Hepatocyte (in vitro differentiated cells): Measurements from ENCODE around the gene EIF3L. TPM values are rescaled to one million over a fixed set of nuclear protein-coding genes. Genes with fewer than 3 reads are reported as not detected.

Experiments used
- DNase-seq: peaks from one replicate; pipeline ENCODE4 v3.0.0-alpha.2; 2016; ENCODE audit warnings: low spot score
- H2AFZ ChIP-seq: fragments of 200-600 bp; sonication (generic); 2 replicates; pipeline ENCODE4 v1.6.0; 2016; ENCODE audit warnings: antibody characterized with exemption, mild to moderate bottlenecking
- H3K27ac ChIP-seq: fragments of 200-600 bp; sonication (generic); 2 replicates; pipeline ENCODE4 v1.5.1; 2016; ENCODE audit warnings: mild to moderate bottlenecking
- H3K27me3 ChIP-seq: fragments of 200-600 bp; sonication (generic); 2 replicates; pipeline ENCODE4 v1.6.1; 2016
- H3K36me3 ChIP-seq: fragments of 200-600 bp; sonication (generic); replicated peaks from 2 replicates; pipeline ENCODE4 v1.5.1; 2016; ENCODE audit warnings: low read depth; ENCODE audit not compliant: insufficient read depth
- H3K4me1 ChIP-seq: fragments of 200-600 bp; sonication (generic); 2 replicates; pipeline ENCODE4 v1.5.1; 2016; ENCODE audit warnings: mild to moderate bottlenecking, moderate library complexity; ENCODE audit not compliant: insufficient read depth
- H3K4me2 ChIP-seq: fragments of 200-600 bp; sonication (generic); 2 replicates; pipeline ENCODE4 v1.6.0; 2016
- H3K4me3 ChIP-seq: fragments of 200-600 bp; sonication (generic); 2 replicates; pipeline ENCODE4 v1.5.1; 2016; ENCODE audit warnings: mild to moderate bottlenecking
- H3K79me2 ChIP-seq: fragments of 200-600 bp; sonication (generic); 2 replicates; pipeline ENCODE4 v1.6.0; 2017; ENCODE audit warnings: mild to moderate bottlenecking
- H3K9me2 ChIP-seq: fragments of 200-600 bp; sonication (generic); replicated peaks from 2 replicates; pipeline ENCODE4 v1.6.0; 2017; ENCODE audit warnings: mild to moderate bottlenecking; ENCODE audit not compliant: insufficient read depth
- H3K9me3 ChIP-seq: fragments of 200-600 bp; sonication (generic); 2 replicates; pipeline ENCODE4 v1.5.1; 2016; ENCODE audit warnings: low read depth, mild to moderate bottlenecking
- H4K20me1 ChIP-seq: fragments of 200-600 bp; sonication (generic); 2 replicates; pipeline ENCODE4 v1.6.0; 2016; ENCODE audit warnings: mild to moderate bottlenecking; ENCODE audit not compliant: insufficient read depth, poor library complexity, severe bottlenecking
- EZH2 ChIP-seq: fragments of 200-600 bp; sonication (generic); IDR thresholded peaks from 2 replicates; pipeline ENCODE4 v1.6.1; 2016; ENCODE audit warnings: antibody characterized with exemption, mild to moderate bottlenecking, borderline replicate concordance
- EZH2phosphoT487 ChIP-seq: fragments of 200-600 bp; sonication (generic); IDR thresholded peaks from one replicate; pipeline ENCODE4 v1.6.1; 2018; ENCODE audit warnings: antibody characterized with exemption, mild to moderate bottlenecking, low read depth, moderate library complexity; ENCODE audit not compliant: unreplicated experiment, severe bottlenecking
- WGBS: methylation state at CpG from one replicate; pipeline ENCODE4 v1.1.6; 2016; ENCODE audit warnings: low lambda C conversion rate; ENCODE audit errors: missing lambda C conversion rate; 5-methylcytosine and 5-hydroxymethylcytosine counted together
- polyA plus RNA-seq: library from polyadenylated mRNA; unstranded; fragments of >200 nt; fragmentation: Nextera tagmentation; extraction: Ambion mirVana; gene quantifications from 2 replicates; pipeline ENCODE4 v1.2.1, GENCODE V29; 2016
- total RNA-seq: library from RNA; depleted of rRNA; stranded (reverse); fragments of >200 nt; gene quantifications from 2 replicates; pipeline ENCODE4 v1.2.3, GENCODE V29; 2014
- TF ChIP-seq, protein P1 (sequence below): fragments of 200-600 bp; sonication (generic); IDR thresholded peaks from 2 replicates; pipeline ENCODE4 v1.5.1; 2016; ENCODE audit warnings: antibody characterized with exemption, mild to moderate bottlenecking; ENCODE audit not compliant: poor library complexity

EIF3L gene
- total and polyA plus RNA-seq, 2 experiments from 2014 or later, result 172 to 365 TPM

DNA sequence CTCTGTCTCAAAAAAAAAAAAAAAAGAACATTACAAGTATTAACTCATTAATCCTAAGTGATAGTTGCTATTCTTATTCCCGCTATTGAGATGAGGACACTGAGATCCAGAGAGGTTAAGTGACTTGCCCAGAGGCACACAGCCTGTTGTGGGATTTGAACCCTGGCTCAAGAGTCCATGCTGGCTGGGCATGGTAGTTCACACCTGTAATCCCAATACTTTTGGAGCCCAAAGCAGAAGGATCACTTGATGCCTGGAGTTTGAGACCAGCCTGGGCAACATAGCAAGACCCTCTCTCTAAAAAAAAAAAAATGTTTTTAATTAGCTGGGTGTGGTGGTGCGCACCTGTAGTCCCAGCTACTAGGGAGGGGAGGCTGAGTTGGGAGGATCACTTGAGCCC lies 37.4 kb upstream of the EIF3L start:
- no peak for DNase-seq
- peaks cover 10% of the 10 kb centered on the region for H3K4me1 ChIP-seq
- H4K20me1 ChIP-seq, result no peaks in the 10 kb centered on the region
- H3K27ac ChIP-seq, result no peak overlapping the region
- TF ChIP-seq EZH2phosphoT487 (no peak), EZH2 (no peak)
- TF ChIP-seq, protein P1, sequence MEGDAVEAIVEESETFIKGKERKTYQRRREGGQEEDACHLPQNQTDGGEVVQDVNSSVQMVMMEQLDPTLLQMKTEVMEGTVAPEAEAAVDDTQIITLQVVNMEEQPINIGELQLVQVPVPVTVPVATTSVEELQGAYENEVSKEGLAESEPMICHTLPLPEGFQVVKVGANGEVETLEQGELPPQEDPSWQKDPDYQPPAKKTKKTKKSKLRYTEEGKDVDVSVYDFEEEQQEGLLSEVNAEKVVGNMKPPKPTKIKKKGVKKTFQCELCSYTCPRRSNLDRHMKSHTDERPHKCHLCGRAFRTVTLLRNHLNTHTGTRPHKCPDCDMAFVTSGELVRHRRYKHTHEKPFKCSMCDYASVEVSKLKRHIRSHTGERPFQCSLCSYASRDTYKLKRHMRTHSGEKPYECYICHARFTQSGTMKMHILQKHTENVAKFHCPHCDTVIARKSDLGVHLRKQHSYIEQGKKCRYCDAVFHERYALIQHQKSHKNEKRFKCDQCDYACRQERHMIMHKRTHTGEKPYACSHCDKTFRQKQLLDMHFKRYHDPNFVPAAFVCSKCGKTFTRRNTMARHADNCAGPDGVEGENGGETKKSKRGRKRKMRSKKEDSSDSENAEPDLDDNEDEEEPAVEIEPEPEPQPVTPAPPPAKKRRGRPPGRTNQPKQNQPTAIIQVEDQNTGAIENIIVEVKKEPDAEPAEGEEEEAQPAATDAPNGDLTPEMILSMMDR, result no peak
- no peaks in the 10 kb centered on the region for H3K9me2 ChIP-seq
- H3K4me2 ChIP-seq, result no peak overlapping the region
- H3K27me3 ChIP-seq, result no peaks in the 10 kb centered on the region
- no peaks in the 10 kb centered on the region for H3K9me3 ChIP-seq
- no peak overlapping the region for H2AFZ ChIP-seq
- H3K79me2 ChIP-seq, result peaks cover 9% of the 10 kb centered on the region
- H3K36me3 ChIP-seq, result no peaks in the 10 kb centered on the region
- WGBS, result 100% methylated on average over 2 of the region's 2 CpGs
- no peak overlapping the region for H3K4me3 ChIP-seq

DNA sequence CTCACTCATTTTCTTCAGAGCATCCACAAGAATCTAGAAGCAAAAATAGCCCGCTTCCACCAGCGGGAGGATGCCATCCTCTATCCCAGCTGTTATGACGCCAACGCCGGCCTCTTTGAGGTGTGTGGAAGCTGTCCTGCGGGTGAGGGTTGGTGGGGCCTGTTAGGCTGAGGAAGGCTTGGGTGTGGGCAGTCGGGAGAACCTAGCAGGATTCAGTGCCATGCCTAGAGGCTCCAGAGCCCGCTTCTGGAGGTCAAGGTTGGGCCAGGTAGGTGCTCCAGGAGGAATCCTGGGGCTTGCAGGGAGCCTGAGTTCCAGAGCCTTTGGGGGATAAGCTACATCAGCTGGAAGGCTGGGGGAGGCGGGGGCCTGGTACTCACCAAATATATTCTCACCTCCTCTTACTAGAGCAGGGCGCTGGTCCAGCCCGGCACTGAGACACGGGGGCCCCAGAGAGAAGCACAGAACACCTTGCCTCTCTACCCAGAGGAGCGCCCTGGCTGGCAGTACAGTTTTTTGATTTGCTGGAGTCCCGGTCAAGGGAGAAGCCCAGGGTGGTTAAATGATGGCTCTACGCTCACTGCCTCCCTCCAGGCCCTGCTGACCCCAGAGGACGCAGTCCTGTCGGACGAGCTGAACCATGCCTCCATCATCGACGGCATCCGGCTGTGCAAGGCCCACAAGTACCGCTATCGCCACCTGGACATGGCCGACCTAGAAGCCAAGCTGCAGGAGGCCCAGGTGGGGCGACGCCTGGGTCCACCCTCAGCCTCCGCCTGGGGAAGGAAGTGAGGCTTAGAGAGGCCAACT lies 36.1 kb upstream of the EIF3L start:
- 94% methylated on average over 26 of the region's 27 CpGs for WGBS
- Histone ChIP-seq H3K9me3 (no peaks in the 10 kb centered on the region), H2AFZ (no peak overlapping the region), H3K27me3 (no peaks in the 10 kb centered on the region), H3K4me3 (no peak overlapping the region), H3K9me2 (no peaks in the 10 kb centered on the region), H3K4me2 (no peak overlapping the region), H3K4me1 (peaks cover 14% of the 10 kb centered on the region), H3K27ac (no peak overlapping the region), H3K79me2 (peaks cover 6% of the 10 kb centered on the region), H4K20me1 (no peaks in the 10 kb centered on the region), H3K36me3 (no peaks in the 10 kb centered on the region)
- TF ChIP-seq EZH2phosphoT487, result no peak
- TF ChIP-seq, protein P1, result no peak
- no peak for TF ChIP-seq EZH2
- no peak for DNase-seq

DNA sequence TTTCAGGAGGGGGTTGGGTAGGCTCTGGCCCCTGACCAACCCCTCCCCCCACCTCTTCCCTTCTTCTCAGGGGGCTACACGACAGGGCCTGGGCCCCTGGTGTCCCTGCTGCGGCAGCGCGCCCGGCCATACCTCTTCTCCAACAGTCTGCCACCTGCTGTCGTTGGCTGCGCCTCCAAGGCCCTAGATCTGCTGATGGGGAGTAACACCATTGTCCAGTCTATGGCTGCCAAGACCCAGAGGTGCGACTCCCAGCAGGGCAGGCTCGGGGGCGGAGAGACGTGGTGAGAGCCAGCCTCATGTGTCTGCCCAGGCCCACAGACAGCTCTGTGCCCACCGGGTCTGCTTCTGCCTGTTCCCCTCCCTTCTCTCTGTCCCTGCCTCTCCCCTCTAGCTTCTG lies 33.6 kb upstream of the EIF3L start:
- Histone ChIP-seq H3K4me3 (no peak overlapping the region), H2AFZ (no peak overlapping the region), H3K4me2 (no peak overlapping the region), H3K79me2 (no peaks in the 10 kb centered on the region), H3K9me3 (no peaks in the 10 kb centered on the region), H3K9me2 (no peaks in the 10 kb centered on the region), H4K20me1 (no peaks in the 10 kb centered on the region), H3K4me1 (peaks cover 15% of the 10 kb centered on the region), H3K36me3 (no peaks in the 10 kb centered on the region), H3K27me3 (peaks cover 11% of the 10 kb centered on the region), H3K27ac (no peak overlapping the region)
- DNase-seq, result no peak
- no peak for TF ChIP-seq EZH2phosphoT487
- no peak for TF ChIP-seq EZH2
- TF ChIP-seq, protein P1, result no peak
- WGBS, result 98% methylated on average over 10 of the region's 12 CpGs
